ENCODE results near the gene SMIM21.

DNA sequence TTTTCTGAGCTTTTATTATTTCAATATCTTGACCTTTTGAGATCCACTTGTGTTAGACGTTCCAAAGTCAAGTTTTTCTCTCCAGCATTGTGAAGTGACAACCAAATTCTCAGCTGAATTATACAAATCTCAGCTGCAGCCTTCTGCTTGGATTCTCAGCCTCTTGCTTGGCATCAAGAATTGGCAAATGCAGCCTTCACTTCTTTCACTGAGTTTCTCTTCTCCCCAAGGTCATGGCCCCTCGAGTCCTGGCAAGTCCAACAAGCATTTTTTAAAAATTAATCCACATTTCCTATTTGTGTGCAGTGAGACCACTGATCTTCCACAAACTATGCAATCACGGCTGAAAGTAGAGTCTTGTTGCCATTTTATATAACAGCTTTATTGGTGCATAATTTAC is 23.4 kb upstream of the SMIM21 start:
- no peak for TF ChIP-seq EZH2 (optimal IDR thresholded peaks at IDR 0.05; ENCODE audit: low read depth, low read length)
- TF ChIP-seq, protein P1, sequence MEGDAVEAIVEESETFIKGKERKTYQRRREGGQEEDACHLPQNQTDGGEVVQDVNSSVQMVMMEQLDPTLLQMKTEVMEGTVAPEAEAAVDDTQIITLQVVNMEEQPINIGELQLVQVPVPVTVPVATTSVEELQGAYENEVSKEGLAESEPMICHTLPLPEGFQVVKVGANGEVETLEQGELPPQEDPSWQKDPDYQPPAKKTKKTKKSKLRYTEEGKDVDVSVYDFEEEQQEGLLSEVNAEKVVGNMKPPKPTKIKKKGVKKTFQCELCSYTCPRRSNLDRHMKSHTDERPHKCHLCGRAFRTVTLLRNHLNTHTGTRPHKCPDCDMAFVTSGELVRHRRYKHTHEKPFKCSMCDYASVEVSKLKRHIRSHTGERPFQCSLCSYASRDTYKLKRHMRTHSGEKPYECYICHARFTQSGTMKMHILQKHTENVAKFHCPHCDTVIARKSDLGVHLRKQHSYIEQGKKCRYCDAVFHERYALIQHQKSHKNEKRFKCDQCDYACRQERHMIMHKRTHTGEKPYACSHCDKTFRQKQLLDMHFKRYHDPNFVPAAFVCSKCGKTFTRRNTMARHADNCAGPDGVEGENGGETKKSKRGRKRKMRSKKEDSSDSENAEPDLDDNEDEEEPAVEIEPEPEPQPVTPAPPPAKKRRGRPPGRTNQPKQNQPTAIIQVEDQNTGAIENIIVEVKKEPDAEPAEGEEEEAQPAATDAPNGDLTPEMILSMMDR (IDR thresholded peaks at IDR 0.05; ENCODE audit: low read length): no peak
